Myocyte (in vitro differentiated cells): ENCODE measurements around the gene APP. TPM values are rescaled to one million over a fixed set of nuclear protein-coding genes. Genes with fewer than 3 reads are reported as not detected.
A peak's percentile ranks its signal among the peaks of the same experiment; 100 is the strongest.

Experiments used
- DNase-seq: peaks from one replicate; pipeline ENCODE4 v3.0.0-alpha.2; 2012; ENCODE audit warnings: low read depth
- total RNA-seq: library from RNA; depleted of rRNA; stranded (reverse); fragments of >200 nt; gene quantifications from 2 replicates; pipeline ENCODE4 v1.2.3, GENCODE V29; 2014

APP gene
- total RNA-seq, 1 donor from 2014 or later: 576 TPM

DNA sequence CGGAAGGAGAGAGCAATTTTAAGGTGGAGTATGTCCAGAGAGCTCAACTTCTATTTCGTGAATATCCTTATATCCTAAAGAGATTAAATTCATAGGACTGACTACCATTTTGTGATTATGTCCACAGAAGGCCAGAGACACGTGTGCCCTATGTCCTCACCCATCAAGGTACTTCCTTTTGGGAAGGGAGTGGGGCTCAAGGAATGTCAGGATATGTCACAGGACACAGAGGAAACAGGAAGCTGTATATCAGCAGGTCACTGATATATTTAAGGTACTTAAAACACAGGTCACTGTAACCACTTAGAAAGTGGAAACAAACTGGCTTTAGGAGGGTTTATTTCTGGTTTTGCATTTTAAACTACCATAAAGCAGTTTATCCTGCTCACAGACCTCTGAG lies 184.6 kb downstream of the APP start:
- no peak for DNase-seq

DNA sequence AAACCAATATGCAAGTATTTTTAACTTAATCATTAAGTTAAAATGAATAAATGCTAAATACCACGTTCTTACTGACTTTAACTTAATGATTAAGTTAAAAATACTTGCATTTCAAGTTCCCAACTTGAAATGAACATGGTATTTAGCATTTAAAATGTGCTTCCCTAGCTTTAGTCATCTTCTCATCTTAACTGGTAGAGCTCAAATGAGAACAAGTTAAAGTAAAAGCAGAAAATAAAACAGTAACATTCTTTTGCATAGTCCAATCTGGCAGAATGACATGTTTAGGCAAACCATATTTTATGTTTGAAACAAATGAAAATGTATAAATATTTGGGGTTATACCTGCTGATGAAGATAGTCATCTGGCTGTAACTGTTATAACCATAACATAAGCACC lies 186.0 kb downstream of the APP start:
- no peak for DNase-seq

DNA sequence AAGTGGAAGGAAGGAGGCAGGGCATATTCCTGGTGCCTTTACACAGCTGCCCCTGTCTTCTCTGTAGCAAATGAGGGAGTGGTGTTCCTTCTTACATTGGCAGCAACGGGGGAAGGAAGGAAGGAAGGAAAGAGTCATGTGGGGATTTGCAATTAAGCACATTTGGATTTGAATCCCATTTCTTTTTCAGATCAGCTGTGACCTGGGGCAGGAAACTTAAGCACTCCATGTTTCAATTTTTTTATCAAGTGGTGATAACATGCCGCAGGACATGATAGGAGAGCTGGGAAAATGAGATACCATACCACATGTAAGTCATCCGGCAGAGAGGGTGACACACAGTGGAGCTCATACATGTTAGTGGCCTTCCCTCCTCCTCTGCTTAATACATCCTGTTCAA lies 186.8 kb downstream of the APP start:
- no peak for DNase-seq

DNA sequence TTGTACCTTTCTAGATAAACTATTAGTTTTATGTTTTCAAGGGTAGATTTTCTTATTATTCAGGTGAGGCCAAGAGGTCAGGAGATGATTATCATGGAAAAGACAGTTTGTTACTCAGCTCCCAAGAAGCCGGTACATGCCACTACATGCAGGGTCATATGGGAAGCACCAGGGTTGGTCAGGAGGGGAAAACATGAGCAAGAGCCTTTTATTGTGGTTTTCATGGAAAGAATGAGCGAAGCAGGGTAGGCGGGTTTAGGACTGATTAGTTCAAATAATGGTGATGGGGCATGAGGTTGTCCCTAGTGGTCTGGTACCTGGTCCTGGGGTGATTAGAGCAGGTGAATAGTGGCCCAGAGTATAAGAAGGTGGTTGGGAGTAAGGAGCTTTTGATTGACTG lies 189.9 kb downstream of the APP start:
- DNase-seq: no peak

DNA sequence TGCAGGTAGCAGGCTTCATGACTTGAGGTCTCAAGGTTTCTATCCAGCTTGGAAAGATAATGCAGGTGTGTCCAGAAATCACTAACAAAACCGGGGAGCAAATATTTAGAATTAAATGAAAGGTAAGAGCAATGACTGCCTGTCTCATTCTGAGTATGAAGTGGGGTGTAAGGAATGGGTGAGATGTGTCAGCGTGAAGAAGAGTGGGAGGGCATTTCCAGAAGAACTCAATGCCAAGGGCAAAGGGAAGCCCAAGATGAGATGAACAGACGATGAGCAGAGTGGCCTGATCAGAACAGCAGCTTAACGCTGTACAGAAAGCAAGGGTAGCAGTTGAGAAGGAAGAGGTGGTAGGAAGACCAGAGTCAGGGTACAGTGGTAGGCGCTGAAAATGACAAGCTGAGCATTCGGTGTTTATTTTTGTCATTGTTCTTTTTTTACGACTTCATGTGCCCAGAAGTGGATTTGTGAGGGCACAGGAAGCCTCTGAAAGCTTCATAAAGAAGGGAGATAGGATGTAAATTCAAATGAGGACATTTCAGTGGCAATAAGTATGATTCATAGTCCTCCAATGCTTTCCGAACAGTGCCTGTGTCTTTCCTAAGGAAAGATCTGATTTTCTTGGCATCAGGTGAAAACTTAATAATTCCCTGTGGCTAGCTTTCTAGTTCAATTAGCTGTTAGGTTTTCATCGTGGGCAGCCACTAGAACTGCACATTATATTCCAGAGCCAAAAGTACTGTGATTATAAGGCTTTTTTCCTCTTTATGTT lies 190.5 kb downstream of the APP start:
- DNase-seq: no peak

DNA sequence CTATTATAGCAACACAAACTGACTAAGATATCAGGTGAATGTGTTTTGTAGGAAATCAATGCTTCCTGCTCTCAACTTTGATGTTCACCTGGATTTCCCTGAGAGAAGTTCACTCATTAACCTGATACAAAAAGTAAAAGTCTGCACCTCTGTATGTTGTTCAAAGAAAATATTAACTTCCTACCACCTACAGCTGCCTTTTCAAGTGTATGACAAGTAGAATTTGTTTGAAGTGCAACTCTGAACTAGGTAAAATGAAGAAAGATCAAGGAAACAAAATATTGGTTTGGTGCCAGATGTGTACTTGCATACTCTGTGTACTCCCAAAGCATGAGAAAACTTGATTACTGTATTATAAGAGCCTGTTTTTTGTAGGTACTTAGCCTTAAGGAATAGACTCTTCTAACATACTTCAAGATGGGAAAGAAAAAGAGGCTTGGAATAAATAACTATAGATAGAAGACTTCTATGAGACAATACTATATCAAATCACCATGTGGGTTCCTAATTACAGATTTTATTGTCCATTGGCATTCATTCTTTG lies 193.4 kb downstream of the APP start:
- DNase-seq: no peak

DNA sequence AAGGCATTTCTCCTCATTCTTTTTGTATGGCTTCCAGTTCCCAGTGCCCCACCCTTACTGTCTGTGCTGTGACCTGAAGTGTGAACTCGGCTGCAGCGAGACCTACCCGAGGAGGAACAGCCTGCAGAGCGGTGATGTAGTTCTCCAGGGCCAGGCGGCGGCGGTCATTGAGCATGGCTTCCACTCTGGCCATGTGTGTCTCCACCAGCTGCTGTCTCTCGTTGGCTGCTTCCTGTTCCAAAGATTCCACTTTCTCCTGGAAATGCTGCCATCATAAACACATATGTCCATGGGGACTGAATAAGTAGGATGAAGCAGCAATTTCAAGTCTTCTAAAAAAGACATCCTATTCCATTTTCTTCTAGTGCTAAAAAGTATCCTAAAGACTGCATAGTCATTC lies 195.6 kb downstream of the APP start:
- no peak for DNase-seq

DNA sequence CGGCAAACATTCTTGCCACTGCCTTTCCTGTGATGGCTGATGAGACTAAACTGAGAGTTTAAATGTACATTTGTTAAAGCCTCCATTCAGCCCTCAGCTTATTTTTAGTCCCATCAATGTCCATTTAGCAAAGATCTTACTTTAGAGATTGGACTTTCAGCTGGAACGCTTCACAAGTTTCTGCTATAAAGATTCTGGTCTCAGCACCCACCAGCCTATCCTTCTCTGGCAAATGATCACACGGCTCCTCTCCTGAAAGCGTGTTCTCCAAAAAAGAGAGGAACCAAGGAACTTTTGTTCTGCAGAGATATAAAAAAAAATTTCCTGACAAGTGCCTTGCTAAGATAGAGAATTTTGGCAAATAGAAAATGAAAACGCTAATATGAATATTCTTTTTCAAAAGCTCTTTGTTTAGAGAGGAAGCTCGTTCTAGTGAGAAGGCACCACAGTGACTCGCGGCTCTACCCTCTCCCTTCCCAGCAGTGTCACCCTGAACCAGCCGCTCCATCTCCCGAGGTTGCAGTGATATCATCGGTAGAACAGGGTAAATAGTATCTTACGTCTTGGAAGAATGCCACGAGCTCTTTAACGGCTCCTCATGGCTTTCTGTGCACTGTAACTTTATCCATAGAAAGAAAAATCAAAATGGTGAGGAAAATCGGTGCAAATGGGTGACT lies 200.2 kb downstream of the APP start:
- no peak for DNase-seq

DNA sequence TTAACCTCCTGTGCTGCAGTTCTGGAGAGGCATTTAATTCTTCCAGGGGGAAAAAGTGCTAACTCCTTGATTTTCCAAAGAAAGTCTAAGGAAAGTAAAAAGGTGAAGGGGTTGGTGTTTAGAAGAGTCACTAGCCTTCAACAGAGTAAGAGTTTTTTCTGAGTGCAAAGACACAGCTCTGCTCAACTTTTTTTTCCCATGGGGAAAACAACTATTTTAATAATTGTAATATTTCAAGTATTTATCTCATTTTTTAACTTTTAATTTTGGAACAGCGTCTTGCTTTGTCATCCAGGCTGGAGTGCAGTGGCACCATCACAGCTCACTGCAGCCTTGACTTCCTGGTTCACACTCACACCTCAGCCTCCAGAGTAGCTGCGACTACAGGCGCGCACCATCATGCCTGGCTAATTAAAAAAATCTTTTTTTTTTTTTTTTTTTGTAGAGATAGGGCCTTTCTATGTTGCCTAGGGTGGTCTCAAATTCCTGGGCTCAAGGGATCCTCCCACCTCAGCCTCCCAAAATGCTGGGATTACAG lies 202.6 kb downstream of the APP start:
- no peak for DNase-seq

DNA sequence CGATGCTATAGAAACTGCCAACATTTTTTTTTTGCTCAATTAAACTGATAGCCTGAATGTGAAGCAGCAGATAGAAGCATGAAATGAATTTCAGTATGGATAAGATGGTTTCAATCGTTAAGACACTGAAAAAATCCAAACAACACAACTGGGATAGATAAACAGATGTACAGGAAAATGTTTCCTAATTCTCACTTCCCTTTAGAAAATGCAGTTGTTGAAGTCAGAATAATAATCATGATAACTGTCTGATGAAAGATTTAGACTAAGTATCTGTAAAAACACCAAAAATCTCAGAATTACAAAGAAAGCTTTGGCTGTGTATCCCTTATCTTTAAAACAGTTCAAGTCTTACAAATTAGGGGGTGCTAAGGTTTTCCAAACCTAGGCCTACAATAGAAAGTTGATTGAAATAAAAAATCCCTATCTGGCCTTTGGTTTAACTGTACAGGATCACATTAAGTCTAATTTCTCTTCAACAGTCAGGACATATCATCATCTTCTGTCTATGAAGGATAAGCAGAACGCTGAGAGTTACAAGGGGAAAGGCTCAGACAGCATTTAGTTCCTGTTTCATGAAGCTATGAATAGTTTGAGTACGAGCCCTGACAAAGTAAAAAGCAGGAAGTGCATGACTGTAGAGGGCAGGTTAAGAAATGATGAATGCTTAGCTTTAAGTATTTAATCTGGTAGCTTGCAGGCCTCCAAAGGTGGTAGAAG lies 203.2 kb downstream of the APP start:
- DNase-seq: no peak

DNA sequence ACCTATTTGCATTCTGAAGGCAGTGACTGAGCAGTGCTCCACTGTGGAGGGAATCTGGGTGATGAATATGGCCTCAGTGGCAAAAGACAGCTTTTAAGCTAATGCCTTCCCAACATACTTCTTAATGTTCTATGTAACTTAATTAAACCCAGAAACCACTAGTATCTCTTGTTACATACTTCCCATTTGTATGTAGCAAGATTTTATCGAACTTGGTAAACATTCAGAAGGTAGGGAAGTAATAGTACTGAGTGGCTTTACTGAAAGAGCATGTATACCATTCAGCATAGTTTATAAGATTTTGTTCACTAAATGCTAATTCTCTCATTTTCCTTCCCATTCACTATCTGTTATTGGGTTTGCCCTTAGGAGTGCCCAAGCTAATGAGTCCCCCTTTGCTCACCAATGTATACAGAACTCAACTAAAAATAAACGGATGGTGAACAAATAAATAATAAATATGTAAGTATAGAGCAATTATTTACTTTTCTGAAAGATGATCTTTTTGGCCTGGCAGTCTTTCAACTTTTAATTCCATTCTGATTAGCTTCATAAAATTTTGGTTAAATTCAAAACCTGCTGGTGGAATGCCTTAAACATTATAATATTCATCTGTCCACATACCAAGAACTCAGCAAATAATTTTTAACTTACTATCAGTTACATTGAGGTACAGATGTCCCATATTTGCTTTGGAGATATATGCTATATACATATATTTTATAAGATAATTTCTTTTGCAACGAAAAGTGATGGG lies 204.4 kb downstream of the APP start:
- no peak for DNase-seq

DNA sequence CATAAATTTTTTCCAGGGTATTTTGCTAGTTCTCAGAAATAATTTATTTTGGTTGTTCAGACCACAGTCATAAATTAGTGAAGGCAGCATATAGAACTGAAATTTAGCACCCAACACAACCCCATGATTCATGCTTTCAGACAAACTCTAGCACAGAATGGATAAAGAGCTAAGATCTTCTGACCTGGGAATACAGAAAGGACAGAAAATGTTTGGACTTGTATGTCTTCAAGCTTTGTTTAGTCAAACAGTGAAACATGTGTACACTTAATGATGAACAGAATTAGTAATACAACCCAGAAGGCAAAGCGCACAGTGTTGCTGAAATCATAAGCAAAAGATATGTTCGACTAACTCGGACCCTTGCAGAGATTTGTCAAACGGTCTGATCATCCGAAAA lies 205.6 kb downstream of the APP start:
- DNase-seq: no peak

DNA sequence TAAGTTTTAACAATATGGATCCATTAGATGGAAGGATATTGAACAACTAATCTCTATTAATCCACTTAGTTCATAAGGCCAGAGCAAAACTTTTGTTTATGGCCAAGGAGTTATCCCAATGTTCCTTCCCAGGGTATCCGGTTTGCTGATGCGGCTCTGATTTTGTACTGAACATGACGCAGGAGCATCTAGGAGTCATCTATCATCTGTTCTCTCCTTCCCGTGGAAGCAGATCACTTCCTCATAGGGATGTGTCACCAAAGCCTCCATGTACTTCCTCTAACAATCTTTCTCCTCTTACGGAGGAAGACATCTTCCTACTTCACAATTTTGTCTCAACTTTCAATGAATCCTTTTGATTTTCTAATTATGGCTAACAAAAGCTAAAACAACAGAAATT lies 206.6 kb downstream of the APP start:
- no peak for DNase-seq

DNA sequence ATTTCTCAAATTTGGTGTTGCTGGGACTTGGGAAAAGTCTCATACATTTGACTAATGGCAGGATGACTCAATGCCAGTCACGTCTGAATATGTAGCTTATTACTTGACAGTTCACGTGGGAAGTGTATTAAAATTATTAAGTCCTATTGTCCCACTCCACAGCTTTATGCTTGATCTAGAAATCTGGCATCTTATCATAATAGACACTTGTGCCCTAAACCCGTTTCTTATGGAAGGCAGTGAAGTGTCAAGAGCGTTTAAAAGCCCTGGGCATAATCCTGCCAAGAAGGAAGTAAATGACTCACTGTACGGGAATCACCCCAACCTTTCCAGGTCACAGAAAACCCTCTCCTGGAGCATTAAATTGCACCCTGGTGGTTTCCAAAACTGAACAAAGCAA lies 207.4 kb downstream of the APP start:
- DNase-seq: no peak

DNA sequence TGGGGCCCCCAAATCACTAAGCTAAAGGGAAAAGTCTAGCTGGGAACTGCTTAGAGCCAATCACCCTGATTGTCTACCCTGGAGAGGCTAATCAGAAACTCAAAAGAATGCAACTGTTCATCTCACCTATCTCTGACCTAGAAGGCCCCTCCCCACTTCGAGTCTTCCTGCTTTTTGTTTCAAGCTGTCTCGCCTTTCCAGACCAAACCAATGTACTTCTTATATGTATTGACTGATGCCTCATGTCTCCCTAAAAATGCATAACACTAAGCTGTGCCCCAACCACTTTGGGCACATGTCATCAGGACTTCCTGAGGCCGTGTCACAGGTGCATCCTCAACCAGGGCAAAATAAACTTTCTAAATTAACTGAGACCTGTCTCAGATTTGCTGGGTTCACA lies 209.5 kb downstream of the APP start:
- DNase-seq: no peak

DNA sequence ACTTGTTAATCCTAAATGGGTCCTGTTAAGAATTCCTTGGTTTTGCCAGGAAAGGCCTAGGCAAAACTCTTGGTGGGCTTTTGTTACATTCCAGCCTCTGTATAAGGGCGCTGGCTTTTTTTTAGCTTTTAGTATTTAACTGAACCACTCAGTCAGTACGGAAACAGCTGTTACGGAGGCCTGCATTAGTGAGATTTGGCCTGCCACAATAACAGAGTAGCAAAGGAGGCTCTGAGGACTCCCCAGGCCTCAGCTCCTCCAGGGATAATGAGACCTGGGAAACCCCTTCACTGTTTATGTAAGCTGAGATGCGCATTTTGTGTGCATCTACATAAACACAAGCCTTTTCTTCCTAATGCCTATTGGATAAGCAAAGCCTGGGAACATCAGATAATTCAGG lies 210.2 kb downstream of the APP start:
- DNase-seq: peak; percentile 29

DNA sequence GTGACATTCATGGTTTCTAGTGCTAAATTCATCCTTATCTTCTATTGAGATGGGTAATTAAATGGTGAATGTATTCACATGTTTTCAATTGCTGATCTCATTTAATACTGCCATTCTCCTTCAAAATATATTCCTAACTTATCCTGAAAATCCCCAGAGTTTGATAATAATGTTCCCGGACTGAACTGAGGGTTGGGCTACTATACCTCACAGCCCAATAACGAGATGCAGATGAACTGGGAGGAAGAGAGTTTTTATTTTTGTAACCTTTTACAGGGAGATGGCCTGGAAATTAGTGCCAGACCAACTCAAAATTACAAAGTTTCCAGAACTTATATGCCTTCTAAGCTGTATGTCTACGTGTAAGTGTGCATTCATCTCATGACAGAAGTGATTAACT lies 210.8 kb downstream of the APP start:
- no peak for DNase-seq

DNA sequence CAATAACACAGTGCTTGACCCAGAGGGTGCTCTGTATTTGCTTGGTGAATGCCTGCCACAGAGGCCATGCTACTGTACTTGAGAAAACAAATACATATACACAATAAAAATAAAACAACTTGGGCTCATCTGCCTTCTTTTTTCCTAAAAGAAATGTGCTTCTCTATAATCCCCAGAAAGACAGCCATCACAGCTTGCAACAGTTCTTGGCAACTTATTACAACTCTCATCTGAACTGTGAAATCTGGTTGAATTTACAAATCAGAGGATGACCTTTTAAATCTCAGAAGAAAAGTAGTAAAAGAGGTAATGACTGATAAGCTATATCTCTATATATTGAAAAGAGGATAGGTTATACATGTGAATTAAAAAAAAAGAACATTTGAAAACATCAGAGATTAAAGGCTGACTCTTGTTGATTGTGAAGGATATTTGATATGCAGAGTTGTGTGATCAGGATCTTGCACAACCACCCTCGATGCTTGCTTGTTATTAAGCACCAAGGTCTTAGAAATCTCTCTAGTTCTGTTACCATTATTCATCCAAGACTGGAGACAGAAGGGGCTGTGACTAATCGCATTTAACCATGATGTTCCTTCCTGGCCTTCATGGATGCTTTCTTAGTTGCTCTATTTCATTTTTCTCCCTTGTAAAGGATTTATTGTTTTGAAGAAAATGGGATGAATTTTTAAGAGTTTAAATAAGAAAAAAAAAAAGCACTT lies 213.4 kb downstream of the APP start:
- DNase-seq: peak; percentile 29

DNA sequence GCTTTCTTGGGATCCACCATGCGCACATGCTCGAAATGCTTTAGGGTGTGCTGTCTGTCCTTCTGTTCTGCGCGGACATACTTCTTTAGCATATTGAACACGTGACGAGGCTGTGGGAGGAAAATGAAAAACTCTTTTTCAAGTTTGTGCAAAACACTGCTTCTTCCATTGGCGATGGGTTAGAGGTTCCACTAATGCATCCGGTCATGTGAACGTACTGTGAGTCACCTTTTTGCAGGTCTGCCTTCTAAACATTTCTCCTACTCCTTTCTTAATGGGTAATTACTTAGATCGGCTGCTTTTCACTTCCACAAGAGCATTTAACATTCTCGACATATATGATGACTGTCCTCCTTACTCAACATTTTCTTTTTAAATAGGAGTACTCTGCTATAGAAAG lies 214.9 kb downstream of the APP start:
- no peak for DNase-seq

DNA sequence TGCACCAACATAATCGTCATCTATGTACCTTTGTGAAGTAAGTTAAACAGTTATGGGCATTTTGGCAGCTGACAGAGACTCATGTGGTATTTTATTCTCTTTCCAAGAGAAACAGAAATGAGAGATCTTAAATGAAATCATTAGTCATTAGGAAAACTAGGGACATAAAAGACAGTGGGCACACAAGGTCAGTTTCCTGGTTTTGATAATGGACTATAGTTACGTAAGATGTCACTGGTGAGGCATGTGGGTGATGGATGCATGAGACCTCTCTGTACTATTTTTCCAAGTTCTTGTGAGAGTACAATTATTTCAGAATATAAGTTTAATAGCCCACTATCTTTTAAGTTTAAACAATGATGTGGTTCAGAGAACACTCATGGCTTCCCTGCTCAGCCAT lies 216.9 kb downstream of the APP start:
- DNase-seq: no peak

DNA sequence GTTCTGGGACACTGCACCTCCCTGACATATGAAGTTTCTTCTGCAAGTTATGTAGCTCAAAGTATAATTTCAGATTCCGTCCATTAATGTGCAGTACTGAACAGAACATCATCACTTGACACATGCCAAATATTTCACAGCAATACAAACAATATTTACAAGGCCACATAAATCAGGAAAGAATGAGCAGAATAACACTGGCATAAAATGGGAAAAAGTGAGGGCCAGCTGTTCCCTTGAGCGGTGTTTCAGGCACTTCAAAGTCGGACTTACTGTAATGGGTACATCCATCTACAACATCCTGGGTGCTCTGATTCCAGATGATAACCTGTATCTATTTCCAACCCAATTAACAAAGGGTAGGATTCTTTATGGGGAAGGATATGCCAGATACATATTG lies 217.4 kb downstream of the APP start:
- DNase-seq: no peak
